Inflammatory macrophage (primary cell): ENCODE results near the gene CD48.
"Not testable (repeated sequence)": the region's sequence is repeated elsewhere in the genome, so short reads cannot be mapped to it uniquely, and the experiment has no call there.

Experiments
- DNase-seq, 2 donors: peaks; one replicate each; pipeline ENCODE4 v3.0.0-alpha.2; 2020 to 2022

Gene CD48

DNA sequence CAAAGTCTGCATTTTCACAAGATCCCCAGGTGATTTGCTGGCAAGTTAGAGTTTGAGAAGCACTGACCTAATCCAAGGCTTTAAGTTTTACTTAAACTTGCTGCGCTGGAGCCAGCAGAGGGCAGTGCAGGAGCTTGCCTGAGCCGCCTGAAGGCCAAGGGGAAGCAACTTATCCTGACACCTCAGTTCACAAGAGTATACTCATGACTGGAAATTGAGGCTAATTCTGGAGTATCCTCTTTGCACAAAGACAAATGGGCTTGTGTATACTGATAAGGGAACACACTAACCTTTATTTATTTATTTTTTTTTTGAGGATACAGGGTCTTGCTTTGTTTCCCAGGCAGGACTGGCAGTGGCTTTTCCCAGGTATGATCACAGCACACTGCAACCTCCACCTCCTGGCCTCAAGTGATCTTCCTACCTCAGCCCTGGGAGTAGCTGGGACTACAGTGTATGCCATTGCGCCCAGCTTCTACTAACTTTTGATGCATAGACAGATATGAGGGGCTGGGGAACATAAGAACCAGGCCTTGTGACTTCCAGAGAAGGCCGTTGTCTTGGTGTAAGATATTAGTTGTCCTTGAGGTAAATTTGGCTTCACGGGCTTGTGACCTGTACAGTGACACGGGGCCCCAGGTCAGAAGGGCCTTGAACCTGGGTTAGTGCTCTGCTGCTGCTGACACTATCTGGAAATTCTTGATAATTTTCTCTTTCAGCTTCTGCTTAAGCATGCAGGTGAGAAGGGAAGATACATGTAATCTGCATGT is 35.8 kb downstream of the CD48 start:
- DNase-seq = peak; percentile 86 to 88

DNA sequence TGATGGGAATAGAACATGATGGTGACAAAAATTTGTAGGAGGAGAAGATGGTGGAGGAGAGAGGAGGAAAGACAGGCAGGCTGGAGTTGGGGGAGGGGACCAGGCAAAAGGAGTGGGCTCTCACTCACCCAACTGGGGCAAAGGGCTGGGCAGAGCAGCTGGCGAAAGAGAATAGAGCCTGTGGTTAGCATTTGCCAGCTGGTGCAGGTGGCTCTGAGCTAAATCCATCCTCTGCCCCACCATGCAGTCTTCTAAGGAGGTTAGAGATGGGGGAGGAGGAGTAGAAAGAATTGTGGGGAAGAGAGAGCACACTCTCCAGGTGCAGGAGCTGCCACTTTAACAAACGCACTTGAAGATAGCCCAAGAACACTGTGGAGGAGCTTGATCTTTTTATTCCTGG is 37.2 kb downstream of the CD48 start:
- DNase-seq = no peak

- peak; percentile 56 to 77 for DNase-seq
Observed at GRCh38 chr1:160672789-160673695, 38.6 kb downstream of the CD48 start.

- DNase-seq = no peak
Observed at GRCh38 chr1:160671603-160672517, 39.8 kb downstream of the CD48 start.

- DNase-seq = no peak
Observed at GRCh38 chr1:160670701-160671100, 40.9 kb downstream of the CD48 start.

DNA sequence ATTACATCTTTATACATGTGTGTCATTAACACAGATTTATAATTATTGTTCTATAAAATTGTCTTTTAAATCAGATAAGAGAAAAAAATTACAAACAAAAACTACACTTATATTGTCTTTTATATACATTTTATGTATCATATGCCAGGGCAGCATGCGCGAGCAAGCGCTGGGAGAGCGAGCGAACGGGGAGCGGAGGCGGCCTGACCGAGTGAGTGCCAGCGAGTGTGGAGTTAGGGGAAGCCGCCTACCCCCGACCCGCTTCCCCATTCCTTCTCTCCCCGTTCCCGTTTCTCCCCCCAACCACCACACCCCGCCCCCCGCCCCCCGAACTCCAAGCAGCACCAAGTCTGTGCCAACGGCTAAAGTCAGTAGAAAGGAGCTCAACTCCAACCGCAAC is 41.8 kb downstream of the CD48 start:
- DNase-seq = no peak

- DNase-seq = no peak
Observed at GRCh38 chr1:160669276-160669675, 42.3 kb downstream of the CD48 start.

GRCh38 chr1:160667896-160668295 is 43.7 kb downstream of the CD48 start:
- DNase-seq = no peak

- DNase-seq = no peak
Observed at GRCh38 chr1:160666079-160666442, 45.6 kb downstream of the CD48 start.

DNA sequence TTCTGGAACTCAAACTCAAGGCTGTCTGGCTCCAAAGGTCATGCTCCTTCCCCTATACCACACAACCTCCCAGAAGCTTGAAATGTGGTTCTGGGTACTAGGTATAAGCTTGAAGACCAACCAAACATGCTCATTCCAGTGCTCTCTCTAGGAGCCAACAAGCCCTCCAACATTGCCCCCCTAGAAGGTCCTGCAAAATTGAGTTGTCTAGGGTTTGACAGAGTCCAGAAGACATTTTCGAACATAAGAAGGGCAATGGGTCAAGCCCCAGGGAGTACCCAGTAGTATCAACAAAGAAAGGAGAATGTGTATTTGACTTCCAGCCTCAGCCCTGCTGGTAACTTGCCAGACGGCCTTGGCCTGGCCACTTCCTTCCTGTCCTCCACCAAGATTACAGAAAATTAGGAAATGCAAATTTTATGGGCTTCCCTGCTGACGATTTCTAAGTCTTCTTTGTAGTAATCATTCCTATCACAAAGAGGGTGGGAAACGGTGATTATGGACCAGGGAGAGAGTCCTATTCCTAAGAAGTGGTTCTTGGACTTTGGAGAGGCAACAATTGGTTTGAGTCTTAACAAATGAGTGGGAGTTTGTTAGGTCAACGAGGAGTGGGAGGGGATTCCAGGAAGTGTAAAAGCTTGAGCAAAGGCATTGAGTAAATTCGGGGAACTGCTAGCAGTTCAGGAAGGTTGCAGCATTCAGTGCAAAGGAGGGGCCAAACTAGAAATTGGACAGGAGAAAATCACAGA is 46.1 kb downstream of the CD48 start:
- peak; percentile 93 for DNase-seq

- no peak for DNase-seq
Observed at GRCh38 chr1:160664573-160665051, 47.0 kb downstream of the CD48 start.

DNA sequence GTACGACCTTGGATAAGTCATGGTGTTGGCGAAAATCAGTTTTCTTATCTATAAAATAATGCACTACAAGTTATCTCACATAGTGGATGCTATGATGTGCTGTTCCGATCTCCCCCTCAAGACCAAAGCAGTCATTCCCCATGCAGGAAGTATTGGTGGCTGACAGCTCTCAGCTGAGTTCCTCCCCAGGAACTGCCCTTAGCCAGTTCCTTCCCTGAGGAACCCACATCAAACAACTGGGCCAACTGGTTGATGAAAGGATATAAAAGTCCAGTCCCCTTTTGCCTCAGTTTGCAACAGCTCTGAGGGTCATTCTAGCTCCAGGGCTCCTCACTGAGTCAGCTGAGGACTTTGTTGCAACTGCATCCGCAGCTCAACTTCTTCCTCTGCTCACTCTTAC is 48.7 kb downstream of the CD48 start:
- DNase-seq = peak; percentile 63 to 64

DNA sequence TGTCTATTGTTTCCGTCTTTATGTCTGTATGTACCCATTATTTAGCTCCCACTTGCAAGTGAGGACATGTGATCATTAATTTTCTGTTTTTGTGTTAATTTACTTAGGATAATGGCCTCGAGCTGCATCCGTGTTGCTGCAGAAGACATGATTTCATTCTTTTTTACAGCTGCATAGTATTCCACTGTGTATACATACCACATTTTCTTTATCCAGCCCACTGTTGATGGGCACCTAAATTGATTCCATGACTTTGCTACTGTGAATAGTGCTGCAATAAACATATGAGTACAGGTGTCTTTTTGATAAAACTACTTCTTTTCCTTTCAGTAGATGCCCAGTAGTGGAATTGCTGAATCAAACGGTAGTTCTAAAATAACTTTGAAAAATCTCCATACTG is 52.1 kb downstream of the CD48 start:
- no peak for DNase-seq

DNA sequence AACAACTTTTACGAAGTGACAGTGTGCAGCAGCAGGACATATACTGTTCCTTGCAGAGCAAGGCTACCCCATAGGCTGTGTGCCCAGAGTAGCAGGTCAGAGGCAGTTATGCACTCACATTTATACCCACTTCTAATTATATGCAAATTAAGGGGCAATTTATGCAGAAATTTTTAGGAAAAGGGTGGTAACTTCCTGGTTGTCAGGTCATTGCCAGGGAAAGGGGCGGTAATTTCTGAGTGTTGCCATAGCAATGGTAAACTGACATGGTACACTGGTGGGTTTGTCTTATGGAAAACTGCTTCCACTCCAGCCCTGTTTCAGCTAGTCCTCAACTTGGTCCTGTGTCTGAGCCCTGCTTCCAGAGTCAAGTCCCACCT is 52.8 kb downstream of the CD48 start:
- no peak for DNase-seq

- DNase-seq = no peak
Observed at GRCh38 chr1:160658162-160658813, 53.3 kb downstream of the CD48 start.

DNA sequence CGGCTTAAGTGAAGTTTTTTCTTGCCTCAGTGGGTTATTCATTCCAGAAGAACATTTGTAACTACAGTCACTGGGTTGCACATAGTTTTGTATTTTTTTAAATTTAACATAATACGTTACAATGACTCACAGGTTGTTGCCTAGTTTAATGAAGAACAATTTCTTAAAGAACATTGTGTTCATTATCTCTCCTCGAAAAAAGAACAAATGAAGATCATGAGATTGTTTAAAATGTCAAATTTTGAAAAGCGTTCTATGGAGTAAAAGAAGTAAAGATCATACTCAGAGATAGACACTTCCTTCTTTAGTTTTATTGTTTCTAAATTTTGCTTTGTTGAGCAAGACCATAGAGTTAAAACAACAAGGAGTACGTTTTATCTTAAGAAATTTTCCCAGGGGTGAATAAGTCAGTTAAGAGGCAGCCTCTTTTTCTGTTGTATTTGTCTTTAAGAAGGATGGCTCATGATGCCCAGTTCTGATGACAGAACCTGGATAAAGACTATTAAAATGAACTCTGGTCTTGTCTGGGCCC is 54.3 kb downstream of the CD48 start:
- DNase-seq = peak in 1 of 2 donors; percentile 79

DNA sequence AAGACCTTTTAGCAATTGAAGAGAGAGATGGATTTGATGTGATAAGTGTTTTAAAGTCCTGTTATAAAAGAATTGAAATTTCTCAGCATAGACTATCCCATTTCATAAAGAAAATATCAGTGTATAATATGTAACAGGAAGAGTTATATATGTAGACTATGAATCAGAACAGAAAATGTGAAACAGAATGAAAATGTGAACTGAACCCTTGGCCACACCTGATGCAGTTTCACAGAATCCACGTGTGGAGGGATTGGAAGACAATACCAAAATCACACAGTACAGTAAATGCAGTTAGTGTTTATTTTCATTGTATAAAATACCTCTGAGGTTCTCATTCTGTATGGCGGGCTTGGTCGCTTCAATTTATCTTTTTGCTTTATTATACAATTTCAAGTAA is 54.9 kb downstream of the CD48 start:
- DNase-seq = no peak

DNA sequence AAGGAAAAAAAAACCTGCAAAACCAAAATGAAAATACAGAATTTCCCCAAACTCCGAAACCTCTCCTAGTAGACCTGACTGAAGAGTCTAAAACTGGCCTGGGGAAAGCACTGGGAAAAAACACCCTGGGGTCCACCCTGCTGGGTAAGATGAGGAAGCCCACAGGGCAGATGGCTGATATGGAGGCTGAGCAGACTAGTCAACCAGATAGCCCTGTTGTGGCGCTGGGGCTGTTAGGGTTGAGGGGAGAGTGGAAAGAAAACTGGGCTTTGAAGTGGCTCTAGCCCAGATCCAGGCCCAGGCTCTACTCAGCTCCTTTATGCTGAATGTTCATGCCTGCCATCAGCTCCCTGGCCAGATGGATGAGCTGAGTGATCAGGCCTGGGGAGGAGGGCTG is 58.0 kb downstream of the CD48 start:
- no peak for DNase-seq

DNA sequence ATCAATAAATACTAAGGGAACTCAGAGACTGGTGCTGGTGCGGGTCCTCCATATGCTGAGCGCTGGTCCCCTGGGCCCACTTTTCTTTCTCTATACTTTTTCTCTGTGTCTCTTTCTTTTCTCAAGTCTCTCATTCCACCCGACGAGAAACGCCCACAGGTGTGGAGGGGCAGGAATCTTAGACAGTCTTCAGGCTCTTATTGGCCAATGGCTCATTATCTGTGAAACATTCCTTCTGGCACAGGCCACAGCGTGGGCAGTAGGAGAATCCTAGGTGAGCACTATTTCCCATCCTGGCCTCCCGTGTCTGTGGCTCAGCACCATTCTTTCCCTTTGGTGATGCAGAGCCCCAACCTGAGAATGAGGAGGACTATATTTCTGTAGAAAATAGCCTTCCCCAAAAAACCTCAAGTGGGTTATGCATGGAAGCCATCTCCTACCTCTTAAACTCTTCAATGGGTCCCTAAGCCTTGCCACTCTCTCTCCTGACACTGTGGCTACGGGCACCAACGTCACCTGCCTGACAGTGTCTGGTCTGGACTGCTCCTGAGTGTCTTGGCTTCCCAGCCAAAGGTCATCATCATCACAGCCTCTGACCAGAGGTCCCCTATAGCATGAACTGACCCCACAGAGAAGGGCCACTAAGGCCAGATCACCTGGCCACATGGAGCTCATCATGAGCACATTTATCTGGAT is 58.5 kb downstream of the CD48 start:
- no peak for DNase-seq

DNA sequence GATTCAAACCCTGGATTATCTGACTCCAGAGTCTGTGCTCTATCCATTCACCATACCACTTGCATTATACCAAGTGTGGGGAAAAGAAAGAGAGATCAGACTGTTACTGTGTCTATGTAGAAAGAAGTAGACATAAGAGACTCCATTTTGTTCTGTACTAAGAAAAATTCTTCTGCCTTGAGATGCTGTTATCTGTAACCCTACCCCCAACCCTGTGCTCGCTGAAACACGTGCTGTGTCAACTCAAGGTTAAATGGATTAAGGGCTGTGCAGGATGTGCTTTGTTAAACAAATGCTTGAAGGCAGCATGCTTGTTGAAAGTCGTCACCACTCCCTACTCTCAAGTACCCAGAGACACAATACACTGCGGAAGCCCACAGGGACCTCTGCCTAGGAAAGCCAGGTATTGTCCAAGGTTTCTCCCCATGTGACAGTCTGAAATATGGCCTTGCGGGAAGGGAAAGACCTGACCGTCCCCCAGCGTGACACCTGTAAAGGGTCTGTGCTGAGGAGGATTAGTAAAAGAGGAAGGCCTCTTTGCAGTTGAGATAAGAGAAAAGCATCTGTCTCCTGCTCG is 59.5 kb downstream of the CD48 start:
- DNase-seq = not testable (repeated sequence)
